Sigmoid colon (tissue), 7 donors: ENCODE data around the gene ENTPD2. TPM values are rescaled to one million over a fixed set of nuclear protein-coding genes. Genes with fewer than 3 reads are reported as not detected.
A peak's percentile ranks its signal among the peaks of the same experiment; 100 is the strongest.

ENCODE experiments used
- DNase-seq: peaks from one replicate; pipeline ENCODE4 v3.0.0-alpha.2; 2019
- H3K27ac ChIP-seq, 4 donors: fragments of 200-600 bp; sonication (generic); one replicate each; pipeline ENCODE4 v1.5.1; 2016 to 2019; ENCODE audit warnings: mild to moderate bottlenecking in 1 of 4
- H3K27me3 ChIP-seq, 3 donors: fragments of 200-600 bp; sonication (generic); one replicate each; pipeline ENCODE4 v1.5.1; 2019; ENCODE audit warnings: mild to moderate bottlenecking in 1 of 3
- H3K36me3 ChIP-seq, 4 donors: fragments of 200-600 bp; sonication (generic); one replicate each; pipeline ENCODE4 v1.5.1; 2016 to 2019
- H3K4me1 ChIP-seq, 4 donors: fragments of 200-600 bp; sonication (generic); one replicate each; pipeline ENCODE4 v1.5.1; 2017 to 2019
- H3K4me3 ChIP-seq, 4 donors: fragments of 200-600 bp; sonication (generic); one replicate each; pipeline ENCODE4 v1.5.1; 2017 to 2019; ENCODE audit warnings: mild to moderate bottlenecking in 2 of 4, moderate library complexity in 1 of 4
- H3K9me3 ChIP-seq, 4 donors: fragments of 200-600 bp in 3 of 4; sonication (generic) in 3 of 4; one replicate each; pipeline versions ENCODE4 v1.5.1 to v1.6.1; 2013 to 2019
- EP300 ChIP-seq, 4 donors: sonication (generic); formaldehyde crosslinking; IDR thresholded peaks; one replicate each; pipeline ENCODE4 v1.6.1; 2017; ENCODE audit warnings: antibody characterized with exemption in 4 of 4
- POLR2A ChIP-seq, 2 donors: fragments of 450-650 bp; IDR thresholded peaks; one replicate each; pipeline ENCODE4 v1.6.1; 2016; ENCODE audit warnings: antibody characterized with exemption in 2 of 2, mild to moderate bottlenecking in 2 of 2, moderate library complexity in 2 of 2
- POLR2AphosphoS5 ChIP-seq, 4 donors: sonication (generic); formaldehyde crosslinking; IDR thresholded peaks; one replicate each; pipeline ENCODE4 v1.6.1; 2017; ENCODE audit warnings: antibody characterized with exemption in 4 of 4
- WGBS, 2 donors: extraction: QIAGEN DNeasy Blood & Tissue Kit; methylation state at CpG; one replicate each; pipeline ENCODE4 v1.1.7; 2013; 5-methylcytosine and 5-hydroxymethylcytosine counted together
- intact Hi-C: fragments of 100-400 bp; cut with DNase I; formaldehyde crosslinking; loops from one replicate; pipeline ENCODE4 v1.15.1; 2023
- polyA plus RNA-seq, 3 donors: library from polyadenylated mRNA; stranded (reverse); fragments of 200-250 nt; gene quantifications; one replicate each; pipeline ENCODE4 v1.2.3, GENCODE V29; 2013
- small RNA-seq, 3 donors: library from RNA; depleted of rRNA; stranded (forward); fragments of <200 nt; gene quantifications; one replicate each; pipeline ENCODE3, GENCODE V24; 2016
- total RNA-seq, 4 donors: library from RNA; depleted of rRNA; stranded (reverse); fragments of >200 nt; gene quantifications; one replicate each; pipeline ENCODE4 v1.1.0, GENCODE V29; 2016
- TF ChIP-seq, protein P1 (sequence below), 4 experiments: fragments of 450-650 bp in 3 of 4; fragments of 200-600 bp in 1 of 4; IDR thresholded peaks; one replicate each; pipeline ENCODE4 v1.5.1; 2016 to 2019; ENCODE audit warnings: antibody characterized with exemption in 4 of 4, mild to moderate bottlenecking in 3 of 4, moderate library complexity in 2 of 4
- donor health status: healthy with polysubstance abuse.
- donor health status: Bipolar disorder and iron deficiency.
- donor health status: healthy.

The ENTPD2 gene
- total and polyA plus RNA-seq, 7 donors = 0.92 to 6.4 (median 2.2) TPM; not detected in 1

DNA sequence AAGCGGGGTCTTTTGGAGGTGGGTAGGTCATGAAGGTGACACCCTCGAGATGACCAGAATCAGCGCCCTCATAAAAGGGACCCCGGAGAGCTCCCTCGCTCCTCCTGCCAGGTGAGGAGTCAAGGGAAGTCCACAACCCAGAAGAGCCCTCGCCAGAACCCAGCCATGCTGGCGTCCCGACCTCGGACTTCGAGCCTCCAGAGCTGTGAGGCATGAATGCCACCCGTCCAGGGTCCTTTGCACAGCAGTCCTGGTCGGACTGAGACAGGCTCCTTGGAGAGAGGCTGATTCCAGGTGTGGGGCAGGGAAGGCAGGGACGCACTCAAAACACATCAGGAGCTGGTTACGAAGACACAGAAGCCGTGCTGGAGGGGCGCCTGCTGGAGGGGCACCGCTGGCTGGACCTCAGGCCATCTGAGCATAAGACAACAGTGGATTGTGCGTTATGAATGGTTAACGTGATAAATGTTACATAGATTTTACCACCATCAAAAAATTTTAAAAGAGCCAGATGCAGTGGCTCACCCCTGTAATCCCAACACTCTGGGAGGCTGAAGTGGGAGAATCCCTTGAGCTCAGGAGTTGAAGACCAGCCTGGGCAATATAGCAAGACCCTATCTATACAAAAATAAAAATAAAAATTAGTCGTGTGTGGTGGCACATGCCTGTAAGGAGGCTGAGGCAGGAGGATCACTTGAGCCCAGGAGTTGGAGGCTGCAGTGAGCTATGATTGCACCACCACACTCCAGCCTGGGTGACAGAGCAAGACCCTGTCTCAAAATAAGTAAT is 51.8 kb downstream of the ENTPD2 start:
- Histone ChIP-seq H3K27ac (no peak overlapping the region), H3K9me3 (no peaks in the 10 kb centered on the region), H3K4me1 (no peaks in the 10 kb centered on the region), H3K4me3 (no peak overlapping the region), H3K36me3 (no peaks in the 10 kb centered on the region), H3K27me3 (peaks cover 3 to 16% (median 8%) of the 10 kb centered on the region in 3 donors)
- DNase-seq = no peak
- intact Hi-C loops = no loop called here
- TF ChIP-seq EP300 (IDR thresholded peaks at IDR 0.05) (no peak), POLR2AphosphoS5 (IDR thresholded peaks at IDR 0.05) (no peak), POLR2A (IDR thresholded peaks at IDR 0.05) (no peak)
- TF ChIP-seq, protein P1, sequence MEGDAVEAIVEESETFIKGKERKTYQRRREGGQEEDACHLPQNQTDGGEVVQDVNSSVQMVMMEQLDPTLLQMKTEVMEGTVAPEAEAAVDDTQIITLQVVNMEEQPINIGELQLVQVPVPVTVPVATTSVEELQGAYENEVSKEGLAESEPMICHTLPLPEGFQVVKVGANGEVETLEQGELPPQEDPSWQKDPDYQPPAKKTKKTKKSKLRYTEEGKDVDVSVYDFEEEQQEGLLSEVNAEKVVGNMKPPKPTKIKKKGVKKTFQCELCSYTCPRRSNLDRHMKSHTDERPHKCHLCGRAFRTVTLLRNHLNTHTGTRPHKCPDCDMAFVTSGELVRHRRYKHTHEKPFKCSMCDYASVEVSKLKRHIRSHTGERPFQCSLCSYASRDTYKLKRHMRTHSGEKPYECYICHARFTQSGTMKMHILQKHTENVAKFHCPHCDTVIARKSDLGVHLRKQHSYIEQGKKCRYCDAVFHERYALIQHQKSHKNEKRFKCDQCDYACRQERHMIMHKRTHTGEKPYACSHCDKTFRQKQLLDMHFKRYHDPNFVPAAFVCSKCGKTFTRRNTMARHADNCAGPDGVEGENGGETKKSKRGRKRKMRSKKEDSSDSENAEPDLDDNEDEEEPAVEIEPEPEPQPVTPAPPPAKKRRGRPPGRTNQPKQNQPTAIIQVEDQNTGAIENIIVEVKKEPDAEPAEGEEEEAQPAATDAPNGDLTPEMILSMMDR (IDR thresholded peaks at IDR 0.05) = no peak
- WGBS, 2 donors = 80 to 91% methylated on average over 20 of the region's 20 CpGs

DNA sequence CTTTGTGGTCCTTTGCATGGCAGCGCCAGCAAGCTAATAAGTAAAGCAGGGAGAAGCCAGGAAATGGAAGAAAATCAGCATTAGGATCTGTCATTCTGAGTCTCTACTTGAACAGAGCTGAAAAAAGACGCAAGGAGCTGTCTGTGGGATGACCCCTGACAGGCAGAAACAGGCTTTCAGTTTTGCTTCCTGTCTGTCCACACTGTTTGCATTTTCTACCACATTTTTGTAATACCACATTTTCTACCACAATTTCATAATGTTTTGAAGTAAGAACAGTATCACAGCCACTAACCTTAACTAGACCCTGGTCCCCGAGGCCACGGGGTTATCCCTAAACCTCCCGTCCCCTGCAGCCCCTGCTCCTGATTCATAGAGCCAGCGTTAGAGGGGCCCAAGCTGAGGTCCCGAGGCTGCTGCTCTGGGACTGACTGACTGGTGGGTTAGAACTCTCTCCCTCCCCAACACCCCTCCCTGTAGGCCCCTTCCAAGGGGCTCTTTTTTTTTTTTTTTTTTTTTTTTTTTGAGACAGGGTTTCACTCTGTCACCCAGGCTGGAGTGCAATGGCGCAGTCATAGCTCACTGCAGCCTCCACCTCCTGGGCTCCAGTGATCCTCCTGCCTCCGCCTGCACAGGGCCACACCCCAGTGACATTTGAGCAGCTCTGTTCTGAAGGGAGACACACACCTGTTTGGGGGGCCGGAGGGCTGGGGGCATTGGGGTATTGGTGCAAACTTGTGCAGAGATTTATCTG is 53.5 kb downstream of the ENTPD2 start:
- Histone ChIP-seq H3K27ac (peak overlapping the region in 1 of 4 donors; percentile 1), H3K9me3 (no peaks in the 10 kb centered on the region), H3K36me3 (no peaks in the 10 kb centered on the region), H3K27me3 (peaks cover 11 to 33% (median 25%) of the 10 kb centered on the region in 3 donors), H3K4me3 (no peak overlapping the region), H3K4me1 (peaks cover 0 to 14% (median 12%) of the 10 kb centered on the region in 4 donors)
- WGBS, 2 donors = 55 to 71% methylated on average over 10 of the region's 10 CpGs
- TF ChIP-seq POLR2AphosphoS5 (IDR thresholded peaks at IDR 0.05) (no peak), POLR2A (IDR thresholded peaks at IDR 0.05) (no peak), EP300 (IDR thresholded peaks at IDR 0.05) (no peak)
- TF ChIP-seq, protein P1 (IDR thresholded peaks at IDR 0.05) = no peak
- intact Hi-C loops = no loop called here
- no peak for DNase-seq

Small RNA genes lying within 50 kb of the gene (small RNA-seq; reads per million reads assigned to genes)
- 0 reads per million in 3 donors for gene RF00153

Other genes with a start within 250 kb of the ENTPD2 start
Only the 30 nearest of the 37 such genes appear.
- gene EDF1, start 187.8 kb downstream of the ENTPD2 start, total RNA-seq = 100 to 1,000 TPM; 261 to 303 (median 281) TPM
- 100 to 1,000 TPM; 541 to 755 (median 730) TPM for gene EDF1, start 187.8 kb downstream of the ENTPD2 start, polyA plus RNA-seq
- 1 to 10 TPM; 1.8 to 5.5 (median 3.9) TPM for gene TRAF2, start 167.5 kb downstream of the ENTPD2 start, total RNA-seq
- gene TRAF2, start 167.5 kb downstream of the ENTPD2 start, polyA plus RNA-seq = 10 to 100 TPM; 13.2 to 21.9 (median 13.9) TPM
- 100 to 1,000 TPM; 153 to 202 (median 171) TPM for gene FBXW5, start 109.3 kb downstream of the ENTPD2 start, total RNA-seq
- 100 to 1,000 TPM; 147 to 182 (median 165) TPM for gene FBXW5, start 109.3 kb downstream of the ENTPD2 start, polyA plus RNA-seq
- gene C8G, start 108.8 kb downstream of the ENTPD2 start, total RNA-seq = not detected
- gene C8G, start 108.8 kb downstream of the ENTPD2 start, polyA plus RNA-seq = 10 to 100 TPM in 1 of 3 donors, 1 to 10 TPM in 2; 4.2 to 11.1 (median 5.4) TPM
- gene LCN12, start 101.8 kb downstream of the ENTPD2 start, total RNA-seq = 1 to 10 TPM in 1 of 4 donors, not detected in 3; 1.2 TPM
- 1 to 10 TPM in 1 of 3 donors, not detected in 2; 3.0 TPM for gene LCN12, start 101.8 kb downstream of the ENTPD2 start, polyA plus RNA-seq
- 10 to 100 TPM; 11.8 to 36.6 (median 32.4) TPM for gene PTGDS, start 76.6 kb downstream of the ENTPD2 start, total RNA-seq
- 100 to 1,000 TPM in 1 of 3 donors, 10 to 100 TPM in 1, 1 to 10 TPM in 1; 8.3 to 218 (median 24.0) TPM for gene PTGDS, start 76.6 kb downstream of the ENTPD2 start, polyA plus RNA-seq
- gene LCNL1, start 71.1 kb downstream of the ENTPD2 start, total RNA-seq = 1 to 10 TPM in 1 of 4 donors, under 1 TPM in 3; 0.14 to 1.1 (median 0.43) TPM
- gene LCNL1, start 71.1 kb downstream of the ENTPD2 start, polyA plus RNA-seq = under 1 TPM in 1 of 3 donors, not detected in 2; 0.50 TPM
- gene PAXX, start 61.6 kb downstream of the ENTPD2 start, total RNA-seq = 10 to 100 TPM; 28.0 to 38.0 (median 36.2) TPM
- gene PAXX, start 61.6 kb downstream of the ENTPD2 start, polyA plus RNA-seq = 10 to 100 TPM; 28.4 to 80.9 (median 40.8) TPM
- gene CLIC3, start 57.5 kb downstream of the ENTPD2 start, total RNA-seq = 1 to 10 TPM in 1 of 4 donors, not detected in 3; 1.4 TPM
- gene CLIC3, start 57.5 kb downstream of the ENTPD2 start, polyA plus RNA-seq = 1 to 10 TPM in 1 of 3 donors, not detected in 2; 4.7 TPM
- 10 to 100 TPM in 3 of 4 donors, 1 to 10 TPM in 1; 9.2 to 19.7 (median 13.2) TPM for gene ABCA2, start 25.8 kb downstream of the ENTPD2 start, total RNA-seq
- 10 to 100 TPM in 1 of 3 donors, 1 to 10 TPM in 2; 6.0 to 28.6 (median 9.0) TPM for gene ABCA2, start 25.8 kb downstream of the ENTPD2 start, polyA plus RNA-seq
- 1 to 10 TPM in 1 of 4 donors, under 1 TPM in 2, not detected in 1; 0.36 to 1.3 (median 0.41) TPM for gene FUT7, start 22.0 kb downstream of the ENTPD2 start, total RNA-seq
- gene FUT7, start 22.0 kb downstream of the ENTPD2 start, polyA plus RNA-seq = 1 to 10 TPM in 1 of 3 donors, not detected in 2; 1.3 TPM
- gene NPDC1, start 7.9 kb downstream of the ENTPD2 start, total RNA-seq = 100 to 1,000 TPM in 1 of 4 donors, 10 to 100 TPM in 3; 21.4 to 101 (median 42.4) TPM
- gene NPDC1, start 7.9 kb downstream of the ENTPD2 start, polyA plus RNA-seq = 100 to 1,000 TPM in 1 of 3 donors, 10 to 100 TPM in 2; 47.9 to 118 (median 91.9) TPM
- gene SAPCD2, start 16.5 kb upstream of the ENTPD2 start, total RNA-seq = under 1 TPM in 1 of 4 donors, not detected in 3; 0.81 TPM
- gene SAPCD2, start 16.5 kb upstream of the ENTPD2 start, polyA plus RNA-seq = 10 to 100 TPM in 1 of 3 donors, 1 to 10 TPM in 2; 3.6 to 16.4 (median 3.7) TPM
- 1 to 10 TPM; 2.9 to 9.1 (median 4.8) TPM for gene UAP1L1, start 23.5 kb upstream of the ENTPD2 start, total RNA-seq
- 1 to 10 TPM; 4.2 to 9.6 (median 6.0) TPM for gene UAP1L1, start 23.5 kb upstream of the ENTPD2 start, polyA plus RNA-seq
- gene MAN1B1, start 32.9 kb upstream of the ENTPD2 start, total RNA-seq = 10 to 100 TPM; 27.8 to 34.9 (median 28.7) TPM
- gene MAN1B1, start 32.9 kb upstream of the ENTPD2 start, polyA plus RNA-seq = 10 to 100 TPM; 12.0 to 52.0 (median 14.1) TPM
- 100 to 1,000 TPM in 2 of 4 donors, 10 to 100 TPM in 2; 88.5 to 140 (median 111) TPM for gene DPP7, start 60.7 kb upstream of the ENTPD2 start, total RNA-seq
- gene DPP7, start 60.7 kb upstream of the ENTPD2 start, polyA plus RNA-seq = 100 to 1,000 TPM in 1 of 3 donors, 10 to 100 TPM in 2; 26.6 to 158 (median 36.6) TPM
- 1 to 10 TPM in 1 of 4 donors, under 1 TPM in 3; 0.16 to 1.1 (median 0.38) TPM for gene GRIN1, start 85.1 kb upstream of the ENTPD2 start, total RNA-seq
- gene GRIN1, start 85.1 kb upstream of the ENTPD2 start, polyA plus RNA-seq = under 1 TPM in 1 of 3 donors, not detected in 2; 0.69 TPM
- gene LRRC26, start 116.0 kb upstream of the ENTPD2 start, total RNA-seq = under 1 TPM in 1 of 4 donors, not detected in 3; 0.68 TPM
- gene LRRC26, start 116.0 kb upstream of the ENTPD2 start, polyA plus RNA-seq = 1 to 10 TPM; 1.2 to 6.3 (median 1.4) TPM
- not detected for gene TMEM210, start 118.0 kb upstream of the ENTPD2 start, total RNA-seq
- under 1 TPM in 1 of 3 donors, not detected in 2; 0.12 TPM for gene TMEM210, start 118.0 kb upstream of the ENTPD2 start, polyA plus RNA-seq
- 10 to 100 TPM; 21.0 to 27.4 (median 24.6) TPM for gene ANAPC2, start 134.5 kb upstream of the ENTPD2 start, total RNA-seq
- gene ANAPC2, start 134.5 kb upstream of the ENTPD2 start, polyA plus RNA-seq = 10 to 100 TPM; 12.5 to 49.3 (median 13.2) TPM
- 100 to 1,000 TPM in 1 of 4 donors, 10 to 100 TPM in 3; 39.6 to 122 (median 76.3) TPM for gene SSNA1, start 134.6 kb upstream of the ENTPD2 start, total RNA-seq
- gene SSNA1, start 134.6 kb upstream of the ENTPD2 start, polyA plus RNA-seq = 100 to 1,000 TPM in 2 of 3 donors, 10 to 100 TPM in 1; 93.2 to 112 (median 105) TPM
- gene TPRN, start 146.7 kb upstream of the ENTPD2 start, total RNA-seq = 1 to 10 TPM; 3.0 to 4.6 (median 3.8) TPM
- gene TPRN, start 146.7 kb upstream of the ENTPD2 start, polyA plus RNA-seq = 10 to 100 TPM; 64.9 to 80.5 (median 78.1) TPM
- gene TMEM203, start 151.6 kb upstream of the ENTPD2 start, total RNA-seq = 10 to 100 TPM; 24.8 to 33.4 (median 29.1) TPM
- gene TMEM203, start 151.6 kb upstream of the ENTPD2 start, polyA plus RNA-seq = 10 to 100 TPM; 27.5 to 42.0 (median 38.4) TPM
- gene NDOR1, start 151.6 kb upstream of the ENTPD2 start, total RNA-seq = 10 to 100 TPM in 1 of 4 donors, 1 to 10 TPM in 3; 3.8 to 12.7 (median 5.1) TPM
- 10 to 100 TPM in 1 of 3 donors, 1 to 10 TPM in 2; 5.4 to 20.2 (median 6.0) TPM for gene NDOR1, start 151.6 kb upstream of the ENTPD2 start, polyA plus RNA-seq
- gene RNF208, start 168.2 kb upstream of the ENTPD2 start, total RNA-seq = 1 to 10 TPM in 2 of 4 donors, under 1 TPM in 1, not detected in 1; 0.54 to 1.9 (median 1.1) TPM
- 1 to 10 TPM; 4.8 to 8.8 (median 5.5) TPM for gene RNF208, start 168.2 kb upstream of the ENTPD2 start, polyA plus RNA-seq
- gene CYSRT1, start 171.1 kb upstream of the ENTPD2 start, total RNA-seq = under 1 TPM in 1 of 4 donors, not detected in 3; 0.33 TPM
- 1 to 10 TPM in 1 of 3 donors, under 1 TPM in 1, not detected in 1; 0.54 to 1.2 TPM for gene CYSRT1, start 171.1 kb upstream of the ENTPD2 start, polyA plus RNA-seq
- gene RNF224, start 173.4 kb upstream of the ENTPD2 start, total RNA-seq = not detected
- gene RNF224, start 173.4 kb upstream of the ENTPD2 start, polyA plus RNA-seq = under 1 TPM in 1 of 3 donors, not detected in 2; 0.04 TPM
- not detected for gene SLC34A3, start 176.8 kb upstream of the ENTPD2 start, total RNA-seq
- gene SLC34A3, start 176.8 kb upstream of the ENTPD2 start, polyA plus RNA-seq = not detected
- 100 to 1,000 TPM; 141 to 196 (median 164) TPM for gene TUBB4B, start 187.2 kb upstream of the ENTPD2 start, total RNA-seq
- gene TUBB4B, start 187.2 kb upstream of the ENTPD2 start, polyA plus RNA-seq = 100 to 1,000 TPM; 292 to 505 (median 444) TPM
- not detected for gene STPG3, start 197.2 kb upstream of the ENTPD2 start, total RNA-seq
- not detected for gene STPG3, start 197.2 kb upstream of the ENTPD2 start, polyA plus RNA-seq